HG03460 (cell line): Measurements from ENCODE around the gene NELL2.
"Not testable (repeated sequence)": the region's sequence is repeated elsewhere in the genome, so short reads cannot be mapped to it uniquely, and the experiment has no call there.

Experiments
- ATAC-seq: cut with Tn5 transposase; IDR thresholded peaks from one replicate; pipeline ENCODE4 v1.9.1; 2021; ENCODE audit not compliant: unreplicated experiment

Gene NELL2

DNA sequence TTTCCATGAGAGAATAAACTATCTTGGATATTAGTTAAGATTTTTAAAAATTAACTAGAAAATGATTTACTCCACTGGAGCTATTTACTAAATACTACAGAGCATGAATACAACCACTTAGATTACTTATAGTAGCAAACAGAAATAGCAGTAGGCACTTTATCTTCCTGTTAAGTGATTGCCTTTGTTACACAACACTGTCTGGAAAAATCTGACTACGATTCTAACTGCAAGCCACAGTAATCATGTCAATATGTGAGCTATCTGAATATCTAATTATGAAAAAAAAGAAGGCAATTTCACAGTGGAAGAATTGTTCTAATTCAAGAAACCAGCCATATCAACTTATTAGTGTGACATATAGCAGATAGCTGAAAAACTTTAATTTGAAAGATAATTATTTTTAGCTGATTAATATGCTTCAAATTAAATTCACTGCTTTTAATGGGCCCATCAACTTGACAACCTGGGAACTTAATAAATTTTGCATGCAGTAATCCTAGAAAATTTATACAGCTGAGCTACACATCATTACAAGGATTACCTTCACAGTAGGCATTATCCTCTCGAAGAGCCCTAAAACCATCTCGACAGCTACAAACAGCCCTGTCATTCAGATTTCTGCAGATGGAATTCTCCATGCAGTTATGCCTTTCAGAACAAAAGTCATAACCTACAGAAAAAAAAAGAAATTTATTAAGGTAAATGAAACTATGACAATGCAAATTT is 172.8 kb downstream of the NELL2 start:
- ATAC-seq = no peak

DNA sequence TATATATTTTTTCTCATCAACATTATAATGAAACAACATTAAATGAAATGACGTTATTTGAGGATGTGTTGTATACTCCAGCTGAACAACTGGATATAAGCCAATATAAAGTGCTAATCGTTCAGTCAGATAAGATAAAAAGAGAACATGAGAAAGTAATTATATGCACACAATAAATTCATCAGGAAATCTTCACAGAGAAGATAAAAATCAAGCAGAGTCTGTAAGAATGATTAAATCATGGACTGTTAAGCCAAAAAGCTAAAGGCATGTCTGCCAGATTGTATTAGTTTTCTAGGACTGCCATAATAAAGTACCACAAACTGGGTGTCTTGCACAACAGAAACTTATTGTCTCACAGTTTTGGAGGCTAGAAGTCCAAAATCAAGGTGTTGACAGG is 178.6 kb downstream of the NELL2 start:
- no peak for ATAC-seq

DNA sequence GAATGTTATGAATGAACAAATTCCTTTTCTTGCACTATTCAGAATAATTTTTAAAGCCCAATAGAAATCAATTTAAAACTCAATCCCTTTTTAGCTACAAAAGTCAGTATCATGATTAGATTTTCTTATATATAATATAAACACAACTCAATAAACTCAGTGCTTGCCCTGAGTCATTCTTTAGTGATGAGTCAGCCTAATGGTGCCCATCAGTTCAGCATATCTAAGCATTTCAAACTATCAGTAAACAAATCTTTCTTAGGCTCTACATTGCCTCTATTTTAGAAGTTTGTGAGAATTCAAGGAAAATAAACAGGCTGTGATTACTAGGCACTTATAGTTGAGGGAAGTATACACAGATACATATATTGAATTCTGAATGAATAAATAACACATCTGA is 179.6 kb downstream of the NELL2 start:
- no peak for ATAC-seq

DNA sequence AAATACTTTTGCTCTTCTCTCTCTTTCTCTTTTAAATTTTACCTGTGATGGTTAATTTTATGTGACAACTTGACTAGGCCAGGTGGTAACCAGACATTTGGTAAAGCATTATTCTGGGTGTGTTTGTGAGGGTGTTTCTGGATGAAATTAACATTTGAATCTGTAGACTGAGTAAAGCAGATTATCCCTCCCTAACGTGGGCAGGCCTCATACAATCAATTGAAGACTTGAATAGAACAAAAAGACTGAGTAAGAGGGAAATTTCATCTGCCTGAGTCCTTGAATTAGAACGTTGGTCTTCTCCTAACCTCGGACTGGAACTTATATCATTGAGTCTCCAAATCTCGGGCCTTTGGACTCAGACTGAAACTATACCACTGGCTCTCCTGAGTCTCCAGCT is 182.1 kb downstream of the NELL2 start:
- ATAC-seq = no peak

DNA sequence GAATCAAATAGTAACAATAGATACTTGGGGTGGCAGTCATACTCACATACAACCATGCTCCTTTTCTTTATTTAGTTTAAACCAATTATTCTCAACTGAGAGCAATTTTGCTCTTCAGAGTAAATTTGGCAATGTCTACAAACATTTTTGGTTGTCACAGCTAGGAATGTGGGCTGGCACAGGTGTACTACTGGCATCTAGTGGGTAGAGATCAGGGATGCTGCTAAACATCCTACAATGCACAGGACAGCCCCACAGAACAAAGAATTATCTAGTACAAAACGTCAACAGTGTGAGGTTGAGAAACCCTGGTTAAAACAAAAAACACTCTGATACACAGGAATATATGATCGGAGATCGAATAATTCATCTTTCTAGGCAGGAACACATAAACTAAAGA is 186.5 kb downstream of the NELL2 start:
- ATAC-seq = no peak

DNA sequence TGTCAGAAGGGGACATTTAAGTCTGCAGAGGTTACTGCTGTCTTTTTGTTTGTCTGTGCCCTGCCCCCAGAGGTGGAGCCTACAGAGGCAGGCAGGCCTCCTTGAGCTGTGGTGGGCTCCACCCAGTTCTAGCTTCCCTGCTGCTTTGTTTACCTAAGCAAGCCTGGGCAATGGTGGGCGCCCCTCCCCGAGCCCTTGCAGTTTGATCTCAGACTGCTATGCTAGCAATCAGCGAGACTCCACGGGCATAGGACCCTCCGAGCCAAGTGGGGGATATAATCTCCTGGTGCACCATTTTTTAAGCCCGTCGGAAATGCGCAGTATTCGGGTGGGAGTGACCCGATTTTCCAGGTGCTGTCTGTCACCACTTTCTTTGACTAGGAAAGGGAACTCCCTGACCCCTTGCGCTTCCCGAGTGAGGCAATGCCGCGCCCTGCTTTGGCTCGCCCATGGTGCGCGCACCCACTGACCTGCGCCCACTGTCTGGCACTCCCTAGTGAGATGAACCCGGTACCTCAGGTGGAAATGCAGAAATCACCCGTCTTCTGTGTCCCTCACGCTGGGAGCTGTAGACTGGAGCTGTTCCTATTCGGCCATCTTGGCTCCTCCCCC is 189.2 kb downstream of the NELL2 start:
- ATAC-seq = not testable (repeated sequence)

DNA sequence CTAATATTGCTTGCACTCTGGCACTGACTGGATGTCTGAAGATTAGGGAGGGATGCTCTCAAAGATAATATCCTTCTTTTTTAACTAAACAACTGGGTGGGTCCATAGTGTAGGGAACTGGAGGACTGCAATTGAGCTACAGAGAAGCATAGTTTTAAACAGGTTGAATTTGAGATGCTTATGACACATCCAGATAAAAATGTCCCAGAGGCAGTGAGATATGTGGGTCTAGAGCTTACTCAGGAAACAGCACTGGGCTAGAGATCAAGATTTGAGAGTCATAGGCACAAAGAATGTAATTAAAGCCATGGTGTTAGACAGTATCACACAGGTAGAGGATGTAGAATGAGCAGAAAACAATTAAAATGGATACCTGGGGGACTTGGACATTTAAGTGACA is 198.4 kb downstream of the NELL2 start:
- ATAC-seq = no peak

DNA sequence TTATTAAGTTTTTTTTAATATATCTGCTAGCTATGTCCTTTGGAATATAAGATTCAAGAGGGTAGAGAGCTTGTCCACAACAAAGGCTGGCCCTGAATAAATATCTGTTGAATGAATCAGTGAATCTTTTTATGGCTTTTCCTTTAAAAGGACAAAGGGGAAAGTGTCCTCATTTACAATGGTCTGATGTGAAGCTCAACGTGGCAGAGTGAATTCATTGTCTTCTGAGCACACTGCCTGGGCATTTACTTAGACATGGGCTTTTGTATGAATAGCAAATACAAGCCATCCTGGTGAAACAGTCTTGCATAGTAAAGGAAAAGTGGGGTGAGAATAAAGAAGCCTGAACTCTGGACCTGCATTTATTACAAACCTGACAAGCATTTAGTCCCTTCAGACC is 201.2 kb downstream of the NELL2 start:
- ATAC-seq = no peak

DNA sequence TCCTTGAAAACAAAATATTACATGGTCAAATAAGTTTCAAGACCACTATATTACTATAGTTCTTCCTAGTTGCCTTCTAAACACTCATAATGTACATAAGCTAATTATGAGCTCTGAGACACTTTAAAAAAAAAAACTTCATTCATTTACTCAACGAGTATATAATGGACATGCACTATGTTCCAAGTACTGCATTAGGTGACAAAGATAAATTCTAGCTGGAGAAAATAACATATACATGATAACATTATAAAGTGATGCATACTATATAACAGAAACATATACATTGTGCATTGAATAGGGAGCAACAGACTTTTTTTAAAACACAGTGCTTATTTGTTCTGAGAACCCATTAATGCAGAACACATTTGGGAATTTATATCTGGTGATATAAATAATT is 202.3 kb downstream of the NELL2 start:
- ATAC-seq = no peak

DNA sequence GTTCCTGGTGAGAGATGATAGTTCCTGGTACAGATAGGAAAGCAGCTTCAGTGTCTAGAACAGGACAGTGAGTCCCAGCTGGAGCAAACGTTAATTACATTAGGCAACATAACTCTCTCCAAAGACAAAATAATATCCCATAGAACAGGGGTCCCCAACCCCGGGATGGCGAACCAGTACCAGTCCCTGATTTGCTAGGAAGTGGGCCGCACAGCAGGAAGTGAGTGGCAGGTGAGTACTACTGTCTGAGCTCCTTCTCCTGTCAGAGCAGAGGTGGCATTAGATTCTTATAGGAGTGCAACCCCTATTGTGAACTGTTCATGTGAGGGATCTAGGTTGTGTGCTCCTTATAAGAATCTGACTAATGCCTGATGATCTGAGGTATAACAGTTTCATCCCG is 204.1 kb downstream of the NELL2 start:
- ATAC-seq = no peak

DNA sequence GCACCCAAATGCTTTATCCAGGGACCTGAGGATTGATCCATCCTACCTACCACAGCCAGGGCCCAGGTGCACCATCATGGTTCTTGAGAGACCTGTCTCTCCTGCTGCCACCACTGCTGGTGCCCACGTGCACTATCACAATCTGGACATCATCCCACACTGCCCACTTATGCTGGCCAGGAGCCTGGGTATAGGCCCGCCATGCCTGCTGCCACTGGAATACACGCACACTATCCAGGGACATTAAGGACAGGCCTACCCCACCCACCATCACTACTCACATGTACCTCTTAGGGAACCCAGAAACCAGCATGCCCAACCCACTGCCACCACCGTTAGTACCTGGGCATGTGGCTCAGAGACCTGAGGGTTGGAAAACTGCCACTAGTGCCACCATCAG is 207.7 kb downstream of the NELL2 start:
- no peak for ATAC-seq

DNA sequence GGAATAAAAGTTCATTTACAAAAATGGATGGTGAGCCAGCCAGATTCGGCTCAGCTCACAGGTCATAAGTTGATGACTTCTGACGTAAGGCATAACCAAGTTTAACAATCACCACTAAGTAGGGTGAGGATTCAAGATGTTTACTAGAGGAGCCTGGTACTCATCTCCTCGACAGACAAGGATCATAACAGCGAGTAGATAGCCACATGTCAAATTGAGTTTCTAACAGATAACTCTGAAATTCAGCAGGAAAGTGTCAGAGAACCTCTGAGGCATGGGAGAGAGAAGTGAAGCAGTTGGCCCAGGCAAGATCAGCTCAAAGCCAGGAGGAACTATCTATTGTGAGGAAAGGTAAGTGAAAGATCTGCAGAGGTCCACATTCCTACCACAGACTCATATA is 208.7 kb downstream of the NELL2 start:
- ATAC-seq = no peak

DNA sequence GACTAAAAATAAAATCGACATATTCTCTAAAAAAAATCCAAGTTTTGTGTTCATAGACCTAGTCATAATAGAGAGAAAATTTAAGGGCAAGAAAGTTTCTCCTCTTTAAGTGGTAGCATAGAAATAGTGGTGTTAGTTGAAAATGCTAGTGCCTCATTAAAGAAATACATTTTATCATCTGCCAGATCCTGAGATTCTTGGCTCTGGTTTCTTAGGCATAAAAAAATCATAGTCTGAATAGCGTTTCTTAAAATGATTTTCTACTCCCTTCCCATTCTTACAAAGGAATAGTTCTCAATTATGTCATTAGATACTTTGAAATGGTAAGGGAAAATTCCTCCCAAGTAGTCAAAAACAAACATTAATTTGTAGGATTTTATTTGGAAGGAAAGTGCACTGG is 212.8 kb downstream of the NELL2 start:
- ATAC-seq = no peak

DNA sequence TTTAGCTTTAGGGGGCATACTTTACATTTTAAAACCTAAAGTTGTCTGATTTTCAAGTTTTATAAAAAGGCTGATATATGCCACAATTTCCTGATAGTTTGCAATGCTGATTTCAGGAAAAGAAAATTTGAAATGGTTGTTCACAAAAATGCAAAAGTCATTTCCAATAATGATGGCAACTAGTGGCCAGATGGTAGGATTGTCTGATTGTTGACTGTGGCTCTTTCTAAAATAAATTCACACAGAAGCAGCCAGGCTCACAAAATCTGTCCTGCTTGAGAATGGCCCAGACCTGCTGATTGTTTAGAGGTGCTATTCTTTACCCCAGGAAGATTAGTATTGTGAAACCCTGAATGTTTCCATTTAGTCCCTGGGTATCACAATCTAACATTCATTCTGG is 220.3 kb downstream of the NELL2 start:
- ATAC-seq = no peak

DNA sequence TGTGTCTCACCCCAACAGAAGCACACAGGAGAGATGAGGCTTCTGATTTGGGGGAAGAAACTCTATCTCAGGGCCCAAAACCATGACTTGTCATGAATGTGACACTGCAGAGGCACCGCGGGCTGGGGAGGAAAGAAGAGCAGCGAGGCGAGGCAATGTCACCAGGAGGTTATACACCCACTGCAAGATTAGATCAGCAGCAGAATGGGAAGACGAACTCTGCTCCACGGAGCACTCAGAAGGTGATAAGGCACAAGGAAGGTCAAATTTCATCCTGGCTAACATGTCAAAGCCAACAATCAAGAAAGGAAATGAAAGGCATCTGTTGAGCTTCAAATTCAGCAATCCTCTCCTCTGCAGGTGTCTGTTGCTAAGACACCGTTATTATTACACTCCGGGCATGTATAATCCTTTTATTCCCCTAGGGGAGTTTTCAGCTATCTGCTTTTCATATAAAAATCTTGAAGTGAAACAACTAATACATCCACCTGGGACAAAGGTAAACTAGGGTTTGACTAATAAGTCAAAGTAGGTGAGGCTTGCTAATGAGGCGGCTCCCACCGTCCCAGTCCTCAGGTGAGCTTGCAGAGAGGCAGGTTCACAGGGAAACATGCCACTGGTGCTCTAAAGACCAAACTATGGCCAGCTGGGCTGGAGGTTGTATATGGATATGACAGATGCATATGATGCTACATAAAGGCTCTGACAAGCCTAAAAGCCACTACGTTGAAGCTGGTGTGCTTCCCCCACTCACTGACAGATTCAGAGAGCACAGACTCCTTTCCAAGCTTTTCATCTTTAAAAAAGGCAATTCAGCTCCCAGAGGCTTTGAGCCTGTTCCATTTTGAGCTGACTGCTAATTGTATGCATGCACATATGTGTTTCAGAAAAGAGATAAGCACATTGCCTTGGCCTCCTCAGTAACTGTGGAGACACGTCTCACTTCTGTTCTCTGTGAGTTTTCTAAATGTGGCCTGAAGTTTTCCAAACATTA is 221.2 kb downstream of the NELL2 start:
- ATAC-seq = no peak

DNA sequence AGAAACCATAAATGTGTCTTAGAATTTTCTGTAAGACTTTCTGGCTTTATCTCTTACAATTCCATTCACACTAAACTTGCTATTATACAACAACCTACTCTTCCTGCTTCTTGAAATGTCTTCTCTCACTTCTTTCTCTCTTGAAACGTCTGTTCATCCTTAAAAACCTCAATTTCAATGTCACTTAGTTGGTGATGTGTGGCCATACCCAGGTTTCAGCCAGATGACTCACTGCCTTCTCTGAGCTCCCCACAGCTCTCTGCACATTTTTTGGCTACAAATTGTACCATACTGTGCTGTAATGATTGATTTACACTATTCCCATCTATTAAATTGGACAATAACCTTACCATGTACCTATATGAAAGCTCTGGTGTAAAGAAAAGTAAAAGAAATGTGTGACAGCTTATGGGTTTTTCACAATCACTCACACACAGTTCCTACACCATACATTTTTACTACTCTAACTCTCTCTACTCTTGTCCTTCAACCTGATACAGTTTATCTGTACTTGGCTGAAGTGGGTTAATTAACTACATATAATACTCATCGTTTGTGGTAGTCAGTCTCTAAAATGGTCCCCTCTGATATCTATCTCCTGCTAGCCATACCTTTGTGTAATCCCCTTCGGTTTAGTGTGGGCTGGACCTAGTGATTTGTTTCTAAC is 222.1 kb downstream of the NELL2 start:
- no peak for ATAC-seq

DNA sequence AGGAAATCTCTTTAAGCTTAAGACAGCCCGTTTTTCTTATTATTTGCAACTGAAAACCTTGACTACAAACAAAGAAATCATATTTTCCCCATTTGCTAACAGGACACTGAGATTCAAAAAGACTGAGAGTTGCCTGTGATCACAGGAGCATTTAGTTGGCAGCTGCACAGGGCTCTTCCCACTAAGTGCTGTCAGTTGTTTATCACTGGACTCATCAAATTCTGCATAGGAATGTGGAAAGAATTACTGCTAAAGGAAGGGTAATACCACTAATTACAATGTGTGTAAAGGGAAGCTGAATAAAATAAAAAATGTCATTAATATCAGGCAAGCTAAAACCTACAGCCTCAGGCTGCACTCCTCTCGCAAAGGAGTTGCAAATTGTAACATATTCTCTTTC is 226.4 kb downstream of the NELL2 start:
- no peak for ATAC-seq

DNA sequence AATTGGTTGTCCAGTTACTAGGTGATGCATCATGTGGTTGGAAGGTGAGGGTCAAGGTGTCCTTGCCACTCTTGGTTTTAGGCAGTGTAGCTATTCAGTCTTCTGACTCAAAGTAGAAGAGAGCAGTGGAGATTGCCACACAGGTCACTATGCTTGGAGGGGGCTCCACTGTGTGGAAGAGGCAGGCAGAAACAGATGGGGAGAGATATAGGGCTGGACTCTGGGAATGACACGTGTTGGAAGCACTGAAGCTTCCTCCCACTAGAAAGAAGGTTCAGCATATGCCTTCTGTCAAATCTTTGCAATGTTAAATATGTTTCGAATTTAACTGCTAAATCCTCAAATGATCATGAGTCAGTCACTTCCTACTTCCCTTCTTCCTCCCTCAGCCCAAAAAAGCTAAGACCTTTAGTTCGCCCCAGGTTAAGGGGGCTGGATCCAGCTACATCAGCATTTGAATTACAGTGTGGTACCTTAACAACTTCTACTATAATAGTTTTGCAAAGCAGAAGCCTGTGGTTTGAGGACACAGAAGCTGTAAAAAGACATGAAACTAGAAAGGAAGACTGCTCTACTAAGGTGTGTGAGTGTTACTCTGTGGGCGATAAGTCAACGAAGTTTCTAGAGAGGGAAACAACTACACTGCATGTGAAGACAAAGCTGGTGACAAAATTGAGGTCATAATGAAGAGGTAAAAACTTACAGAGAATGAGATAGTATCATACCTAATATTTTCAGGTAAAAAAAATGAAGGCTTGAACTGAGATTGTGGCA is 228.0 kb downstream of the NELL2 start:
- no peak for ATAC-seq

DNA sequence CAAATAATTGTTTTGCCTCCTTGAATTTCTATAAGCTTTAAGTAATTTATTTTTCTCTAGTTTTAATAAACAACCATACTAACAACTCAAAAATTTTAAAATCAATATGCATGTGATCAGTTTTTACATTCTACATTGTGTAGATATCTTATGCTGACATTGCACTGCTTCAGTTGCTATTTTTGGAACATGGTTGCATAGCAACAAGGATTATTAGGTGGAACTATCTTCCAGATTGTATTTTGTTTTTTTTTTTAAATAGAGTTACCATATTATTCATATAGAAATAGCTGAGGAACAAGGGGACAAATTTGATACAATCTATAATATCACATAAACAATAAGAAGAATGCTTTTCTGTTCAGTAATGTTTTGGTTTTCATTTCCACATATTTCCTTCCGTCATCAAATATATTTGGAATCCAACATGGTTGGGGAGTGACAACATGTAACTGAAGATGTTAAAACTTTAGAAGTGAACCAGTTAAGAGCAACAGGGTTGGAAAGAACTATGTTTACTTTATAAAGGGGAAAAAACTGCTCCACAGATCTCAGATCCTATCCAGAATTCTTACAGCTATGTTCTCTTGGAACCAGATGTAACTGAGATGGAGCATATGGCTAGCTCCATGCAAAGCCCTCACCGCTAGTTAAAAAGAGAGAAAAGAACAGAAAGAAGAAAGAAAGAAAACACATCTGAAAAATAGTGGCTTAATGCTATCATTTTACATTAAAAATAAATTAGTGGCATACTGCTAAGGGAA is 235.5 kb downstream of the NELL2 start:
- no peak for ATAC-seq

DNA sequence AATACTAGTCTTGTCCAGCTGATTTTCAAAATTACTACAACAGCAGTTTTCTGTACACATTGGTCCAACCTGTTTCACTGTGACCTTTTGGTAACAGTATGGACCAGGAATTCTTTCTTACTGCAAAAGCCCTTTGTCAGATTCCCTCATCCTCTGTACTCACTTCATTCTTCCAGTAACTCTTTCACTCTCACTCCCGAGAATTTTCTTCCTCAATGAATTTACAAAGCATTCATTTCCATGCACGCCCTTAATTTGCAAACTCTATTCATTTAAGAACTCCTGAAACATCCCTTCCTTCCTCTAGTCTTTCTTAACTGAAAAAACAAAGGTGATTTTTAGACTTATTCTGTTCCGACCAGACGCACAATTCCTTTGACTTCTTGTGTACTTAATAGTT is 238.2 kb downstream of the NELL2 start:
- ATAC-seq = no peak
